Calu3 (cell line): Measurements from ENCODE around the gene NKX1-1. TPM values are rescaled to one million over a fixed set of nuclear protein-coding genes. Genes with fewer than 3 reads are reported as not detected.
"Not testable (repeated sequence)": the region's sequence is repeated elsewhere in the genome, so short reads cannot be mapped to it uniquely, and the experiment has no call there.

Experiments
- BruUV-seq: library from RNA; stranded (reverse); fragments of 400-500 nt; replicated peaks from 2 replicates; lab custom pipeline; 2021; lab: Mats Ljungman, UMichigan
- CTCF ChIA-PET: fragments of 300-600 bp; sonication (Branson Sonifier 250); formaldehyde crosslinking; loops from one replicate; lab custom pipeline; 2022; ENCODE audit warnings: antibody characterized with exemption; lab: Charles Lee
- DNase-seq: peaks from one replicate; pipeline ENCODE4 v3.0.0; 2022
- H3K27ac Mint-ChIP-seq: one replicate; pipeline ENCODE4 v1.8.0; 2022; ENCODE audit warnings: mixed read lengths; ENCODE audit not compliant: unreplicated experiment
- H3K27me3 Mint-ChIP-seq: one replicate; pipeline ENCODE4 v1.8.0; 2022; ENCODE audit warnings: mixed read lengths; ENCODE audit not compliant: unreplicated experiment
- H3K36me3 Mint-ChIP-seq: one replicate; pipeline ENCODE4 v1.8.0; 2022; ENCODE audit warnings: mild to moderate bottlenecking, moderate library complexity, mixed read lengths; ENCODE audit not compliant: insufficient read depth, unreplicated experiment
- H3K4me1 Mint-ChIP-seq: one replicate; pipeline ENCODE4 v1.8.0; 2022; ENCODE audit warnings: mild to moderate bottlenecking, low read depth, mixed read lengths; ENCODE audit not compliant: unreplicated experiment
- H3K4me3 Mint-ChIP-seq: one replicate; pipeline ENCODE4 v1.8.0; 2022; ENCODE audit warnings: mild to moderate bottlenecking, low read depth, moderate library complexity, mixed read lengths; ENCODE audit not compliant: unreplicated experiment
- H3K9me3 Mint-ChIP-seq: one replicate; pipeline ENCODE4 v1.8.0; 2022; ENCODE audit warnings: low read depth, mixed read lengths; ENCODE audit not compliant: unreplicated experiment
- intact Hi-C: fragments of 100-400 bp; cut with micrococcal nuclease; formaldehyde crosslinking; loops from one replicate; pipeline ENCODE4 v1.10.0; 2022; ENCODE audit not compliant: unreplicated experiment
- total RNA-seq: library from RNA; stranded (reverse); gene quantifications from 2 replicates; pipeline ENCODE4 v1.2.3, GENCODE V29; 2022
- TF ChIP-seq, protein P1 (sequence below): fragments of 200-600 bp; IDR thresholded peaks from one replicate; pipeline ENCODE4 v1.8.0; 2022; ENCODE audit warnings: antibody characterized with exemption; ENCODE audit not compliant: unreplicated experiment

Gene NKX1-1
- total RNA-seq, 1 experiment from 2014 or later = not detected

DNA sequence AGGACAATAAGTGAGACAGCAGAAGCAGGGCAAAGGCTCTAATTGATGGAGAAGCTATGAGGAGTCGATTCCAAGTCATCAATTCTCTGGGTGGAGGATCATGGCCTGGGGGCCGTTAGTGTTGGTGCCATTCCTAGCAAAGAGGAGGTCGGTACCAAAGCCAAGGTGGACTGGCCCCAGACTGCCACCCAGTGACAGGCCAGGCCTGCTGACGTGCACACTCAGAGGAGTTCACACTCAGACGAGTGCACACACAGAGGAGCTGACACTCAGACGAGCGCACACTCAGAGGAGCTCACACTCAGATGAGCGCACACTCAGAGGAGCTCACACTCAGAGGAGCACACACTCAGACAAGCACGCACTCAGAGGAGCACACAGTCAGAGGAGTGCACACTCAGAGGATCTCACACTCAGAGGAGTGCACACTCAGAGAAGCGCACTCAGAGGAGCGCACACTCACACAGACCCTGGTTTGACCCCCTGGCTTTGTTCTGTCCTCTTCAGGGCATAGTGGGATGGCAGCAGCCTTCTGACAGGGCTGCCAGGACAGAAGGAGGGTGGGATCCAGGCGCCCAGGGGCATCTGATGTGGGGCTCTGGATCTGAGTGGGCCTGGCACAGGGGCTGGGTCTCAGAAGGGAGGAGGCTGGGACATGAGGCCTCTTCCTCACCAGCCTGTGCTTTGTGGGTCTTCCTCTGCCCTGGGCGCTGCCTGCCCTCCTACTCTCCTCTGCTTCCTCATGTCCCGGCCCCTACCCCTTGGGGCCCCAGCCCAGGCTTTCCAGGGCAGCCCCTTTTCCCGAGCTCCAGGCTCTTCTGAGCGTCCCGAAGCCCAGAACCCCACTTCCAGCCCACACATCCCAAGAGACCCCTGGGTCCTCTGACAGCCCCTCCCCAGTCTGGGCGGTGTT lies 41.7 kb upstream of the NKX1-1 start:
- H3K9me3 Mint-ChIP-seq = peaks cover 8% of the 10 kb centered on the region
- no TSS peak for BruUV-seq
- TF ChIP-seq, protein P1, sequence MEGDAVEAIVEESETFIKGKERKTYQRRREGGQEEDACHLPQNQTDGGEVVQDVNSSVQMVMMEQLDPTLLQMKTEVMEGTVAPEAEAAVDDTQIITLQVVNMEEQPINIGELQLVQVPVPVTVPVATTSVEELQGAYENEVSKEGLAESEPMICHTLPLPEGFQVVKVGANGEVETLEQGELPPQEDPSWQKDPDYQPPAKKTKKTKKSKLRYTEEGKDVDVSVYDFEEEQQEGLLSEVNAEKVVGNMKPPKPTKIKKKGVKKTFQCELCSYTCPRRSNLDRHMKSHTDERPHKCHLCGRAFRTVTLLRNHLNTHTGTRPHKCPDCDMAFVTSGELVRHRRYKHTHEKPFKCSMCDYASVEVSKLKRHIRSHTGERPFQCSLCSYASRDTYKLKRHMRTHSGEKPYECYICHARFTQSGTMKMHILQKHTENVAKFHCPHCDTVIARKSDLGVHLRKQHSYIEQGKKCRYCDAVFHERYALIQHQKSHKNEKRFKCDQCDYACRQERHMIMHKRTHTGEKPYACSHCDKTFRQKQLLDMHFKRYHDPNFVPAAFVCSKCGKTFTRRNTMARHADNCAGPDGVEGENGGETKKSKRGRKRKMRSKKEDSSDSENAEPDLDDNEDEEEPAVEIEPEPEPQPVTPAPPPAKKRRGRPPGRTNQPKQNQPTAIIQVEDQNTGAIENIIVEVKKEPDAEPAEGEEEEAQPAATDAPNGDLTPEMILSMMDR = no peak

DNA sequence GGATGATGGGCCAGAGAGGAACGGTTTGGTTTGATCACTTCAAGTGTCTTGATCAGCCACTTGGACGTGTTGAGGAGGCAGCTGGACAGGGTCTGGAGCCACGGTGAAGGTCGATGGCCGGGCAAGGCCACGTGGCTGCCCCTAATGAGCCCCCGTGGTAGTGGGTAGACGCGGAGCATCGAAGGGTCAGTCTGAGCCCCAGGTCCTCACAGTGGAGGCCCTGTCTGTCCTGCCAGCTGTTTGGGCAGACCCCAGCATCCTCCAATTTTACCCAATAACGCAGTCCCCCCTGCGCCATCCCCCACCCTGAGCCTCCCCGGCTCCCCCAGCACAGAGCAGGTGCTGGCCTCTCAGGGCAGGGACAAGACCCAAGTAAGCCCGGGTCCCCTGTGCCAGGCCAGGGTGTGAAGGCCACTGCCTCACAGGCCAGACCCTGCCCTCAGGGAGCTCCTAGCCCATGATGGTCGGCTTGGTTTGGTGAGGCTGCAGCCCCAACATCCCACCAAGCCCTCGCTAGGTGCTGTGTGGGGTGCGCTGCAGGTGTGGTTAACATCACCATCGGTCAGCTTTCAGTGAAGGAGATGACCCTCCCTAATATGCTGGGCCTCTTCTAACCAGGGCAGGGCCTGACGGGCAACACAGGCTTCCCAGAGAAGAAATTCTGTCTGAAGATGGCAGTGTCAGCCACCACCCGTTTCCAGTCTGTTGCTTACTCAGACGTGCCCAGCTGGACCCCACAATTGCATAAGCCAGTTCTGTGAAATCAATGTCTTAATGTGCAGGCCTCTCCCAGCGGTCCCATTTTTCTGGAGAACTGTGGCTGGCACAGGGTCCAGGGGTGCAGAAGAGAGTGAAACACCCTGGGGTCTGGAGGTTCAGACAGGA lies 40.5 kb upstream of the NKX1-1 start:
- no peaks in the 10 kb centered on the region for H3K9me3 Mint-ChIP-seq
- no TSS peak for BruUV-seq

More for the DNA sequence above, 41.7 kb upstream of the NKX1-1 start:
- Mint-ChIP-seq H3K4me1 (no peaks in the 10 kb centered on the region), H3K27ac (no peak overlapping the region), H3K27me3 (peaks cover 34% of the 10 kb centered on the region), H3K4me3 (no peak overlapping the region), H3K36me3 (peaks cover 4% of the 10 kb centered on the region)
- intact Hi-C loops = no loop called here
- CTCF ChIA-PET = no interaction called here
- no peak for DNase-seq

DNA sequence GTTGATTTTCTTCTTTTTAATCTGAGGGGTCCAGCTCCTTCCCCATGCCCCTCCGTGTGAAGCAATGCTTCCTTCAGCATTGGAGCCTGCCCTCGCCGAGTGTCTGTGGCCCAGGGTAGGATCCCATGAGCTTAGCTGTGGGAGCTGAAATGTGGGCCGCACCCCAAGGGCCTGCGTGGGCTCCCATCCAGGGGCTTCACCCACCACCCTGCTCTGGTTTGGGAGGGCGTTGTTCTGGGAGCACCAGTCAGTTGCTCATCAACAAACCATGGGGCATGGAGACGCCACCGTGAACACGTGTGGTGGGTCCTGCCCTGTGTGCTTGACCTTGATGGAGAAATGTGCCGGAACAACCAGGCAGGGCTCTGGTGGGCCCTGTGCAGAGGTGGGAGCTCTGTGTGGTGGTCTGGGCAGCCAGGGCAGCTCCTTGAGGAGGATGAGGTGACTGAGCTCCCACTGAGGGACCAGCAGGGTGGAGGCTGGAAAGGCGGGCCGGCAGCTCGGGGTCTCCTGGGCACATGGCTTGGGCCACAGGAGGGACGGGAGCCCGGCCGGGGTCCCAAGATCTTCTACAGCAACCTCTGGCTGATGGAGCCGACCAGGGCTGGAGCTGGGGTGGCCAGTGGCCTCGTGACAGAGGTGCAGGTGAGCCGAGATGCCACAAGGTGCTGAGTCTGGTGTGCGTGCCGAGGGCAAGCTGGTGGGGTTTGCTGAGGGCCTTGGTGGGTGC lies 39.6 kb upstream of the NKX1-1 start:
- BruUV-seq = no TSS peak
- Mint-ChIP-seq H3K36me3 (peaks cover 4% of the 10 kb centered on the region), H3K27ac (no peak overlapping the region), H3K9me3 (no peaks in the 10 kb centered on the region), H3K27me3 (peaks cover 20% of the 10 kb centered on the region), H3K4me3 (no peak overlapping the region), H3K4me1 (no peaks in the 10 kb centered on the region)
- intact Hi-C loops = no loop called here
- TF ChIP-seq, protein P1 = no peak
- CTCF ChIA-PET = no interaction called here
- no peak for DNase-seq

More for the DNA sequence above, 40.5 kb upstream of the NKX1-1 start:
- Mint-ChIP-seq H3K4me1 (no peaks in the 10 kb centered on the region), H3K36me3 (peaks cover 4% of the 10 kb centered on the region), H3K4me3 (no peak overlapping the region), H3K27ac (no peak overlapping the region), H3K27me3 (peaks cover 22% of the 10 kb centered on the region)
- intact Hi-C loops = no loop called here
- CTCF ChIA-PET = no interaction called here
- no peak for DNase-seq
- TF ChIP-seq, protein P1 = no peak

DNA sequence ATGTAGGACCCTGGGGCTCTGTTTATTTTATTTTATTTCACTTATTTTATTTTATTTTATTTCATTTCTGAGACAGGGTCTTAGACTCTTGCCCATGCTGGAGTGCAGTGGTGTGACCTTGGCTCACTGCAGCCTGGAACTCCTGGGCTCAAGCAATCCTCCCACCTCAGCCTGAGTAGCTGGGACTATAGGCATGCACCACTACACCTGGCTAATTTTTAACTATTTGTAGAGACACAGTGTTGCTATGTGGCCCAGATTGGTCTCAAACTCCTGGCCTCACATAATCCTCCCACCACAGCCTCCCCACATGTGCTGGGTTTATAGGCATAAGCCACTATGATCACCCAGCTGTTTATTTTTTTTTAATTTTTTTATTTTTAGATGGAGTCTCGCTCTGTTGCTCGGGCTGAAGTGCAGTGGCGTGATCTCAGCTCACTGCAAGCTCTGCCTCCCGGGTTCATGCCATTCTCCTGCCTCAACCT lies 37.5 kb upstream of the NKX1-1 start:
- H3K4me3 Mint-ChIP-seq, H3K27ac Mint-ChIP-seq, BruUV-seq, intact Hi-C loops, H3K4me1 Mint-ChIP-seq, H3K9me3 Mint-ChIP-seq, H3K36me3 Mint-ChIP-seq, DNase-seq: not testable (repeated sequence)
- H3K27me3 Mint-ChIP-seq = peaks cover 19% of the 10 kb centered on the region
- CTCF ChIA-PET = interaction anchor here (1.2 kb wide), 1 partner anchor 28 kb away, joined by 3 read pairs; no protein-coding TSS in a partner anchor
